ENCODE data around the gene SGSH. TPM values are rescaled to one million over a fixed set of nuclear protein-coding genes. Genes with fewer than 3 reads are reported as not detected.

The SGSH gene
- total RNA-seq, 1 experiment from 2014 or later, result 42.8 TPM

- H3K36me3 Mint-ChIP-seq (ENCODE audit: insufficient read depth, unreplicated experiment), result no peaks in the 10 kb centered on the region
- intact Hi-C loops (cut with micrococcal nuclease; ENCODE audit: unreplicated experiment), result no loop called here
- CTCF ChIA-PET, result no interaction called here
- POLR2A ChIA-PET, result no interaction called here
- no TSS peak for BruUV-seq (replicated peaks)
- no peaks in the 10 kb centered on the region for H3K27me3 Mint-ChIP-seq (ENCODE audit: insufficient read depth, unreplicated experiment)
- H3K4me1 ChIP-seq, result no peaks in the 10 kb centered on the region
- no peaks in the 10 kb centered on the region for H3K36me3 ChIP-seq (ENCODE audit: control insufficient read depth, insufficient read depth, low read length)
- H3K4me1 Mint-ChIP-seq (ENCODE audit: low read depth, unreplicated experiment), result no peaks in the 10 kb centered on the region
- DNase-seq, result no peak
- no peaks in the 10 kb centered on the region for H3K9me3 Mint-ChIP-seq (ENCODE audit: unreplicated experiment)
- no peaks in the 10 kb centered on the region for H3K27me3 ChIP-seq (replicated peaks; ENCODE audit: control insufficient read depth, insufficient read depth, low read length)
- no peak overlapping the region for H3K4me3 ChIP-seq (ENCODE audit: low read depth, low read length)
- no peak for TF ChIP-seq CTCF (IDR thresholded peaks at IDR 0.05; ENCODE audit: insufficient read depth in 1 of 2, low read depth in 1 of 2, low read length in 1 of 2, severe bottlenecking in 1 of 2, unreplicated experiment in 1 of 2)
- H3K9me3 ChIP-seq, result no peaks in the 10 kb centered on the region
- no peak overlapping the region for H3K4me3 Mint-ChIP-seq (ENCODE audit: unreplicated experiment)
- H3K27ac Mint-ChIP-seq (ENCODE audit: unreplicated experiment), result no peak overlapping the region
Measured at GRCh38 chr17:80185968-80186367, 34.2 kb downstream of the SGSH start.

DNA sequence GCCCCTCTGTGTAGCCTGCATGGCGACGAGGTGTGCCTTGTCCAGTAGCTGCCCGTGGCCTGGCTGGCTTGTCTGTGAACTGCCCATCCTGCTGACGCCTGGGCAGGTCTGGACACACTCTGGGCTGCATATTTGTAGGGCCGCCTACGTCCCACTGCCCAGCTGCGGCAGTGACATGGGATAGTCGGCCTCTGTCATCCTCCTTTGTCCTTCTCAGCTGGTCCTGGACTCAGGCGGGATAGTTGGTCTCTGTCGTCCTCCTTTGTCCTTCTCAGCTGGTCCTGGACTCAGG lies 35.8 kb downstream of the SGSH start:
- DNase-seq, result no peak
- intact Hi-C loops (cut with micrococcal nuclease; ENCODE audit: unreplicated experiment), result no loop called here
- no TSS peak for BruUV-seq (replicated peaks)
- no peaks in the 10 kb centered on the region for H3K4me1 ChIP-seq
- Mint-ChIP-seq H3K4me1 (ENCODE audit: low read depth, unreplicated experiment) (no peaks in the 10 kb centered on the region), H3K27me3 (ENCODE audit: insufficient read depth, unreplicated experiment) (no peaks in the 10 kb centered on the region), H3K27ac (ENCODE audit: unreplicated experiment) (no peak overlapping the region), H3K9me3 (ENCODE audit: unreplicated experiment) (no peaks in the 10 kb centered on the region), H3K36me3 (ENCODE audit: insufficient read depth, unreplicated experiment) (no peaks in the 10 kb centered on the region), H3K4me3 (ENCODE audit: unreplicated experiment) (no peak overlapping the region)
- no peaks in the 10 kb centered on the region for H3K36me3 ChIP-seq (ENCODE audit: control insufficient read depth, insufficient read depth, low read length)
- no peak overlapping the region for H3K4me3 ChIP-seq (ENCODE audit: low read depth, low read length)
- no peaks in the 10 kb centered on the region for H3K9me3 ChIP-seq
- TF ChIP-seq CTCF (IDR thresholded peaks at IDR 0.05; ENCODE audit: insufficient read depth in 1 of 2, low read depth in 1 of 2, low read length in 1 of 2, severe bottlenecking in 1 of 2, unreplicated experiment in 1 of 2), result no peak
- ChIA-PET POLR2A (interaction anchor here (0.6 kb wide), 1 partner anchor 15 kb away, joined by 8 read pairs; no protein-coding TSS in a partner anchor), CTCF (interaction anchor here (0.5 to 0.6 kb wide), 2 partner anchors 15 to 92 kb away, joined by 3 to 4 read pairs; no protein-coding TSS in a partner anchor)
- no peaks in the 10 kb centered on the region for H3K27me3 ChIP-seq (replicated peaks; ENCODE audit: control insufficient read depth, insufficient read depth, low read length)

- H3K4me1 ChIP-seq, result no peaks in the 10 kb centered on the region
- Mint-ChIP-seq H3K27ac (ENCODE audit: unreplicated experiment) (no peak overlapping the region), H3K4me1 (ENCODE audit: low read depth, unreplicated experiment) (no peaks in the 10 kb centered on the region), H3K9me3 (ENCODE audit: unreplicated experiment) (no peaks in the 10 kb centered on the region), H3K36me3 (ENCODE audit: insufficient read depth, unreplicated experiment) (no peaks in the 10 kb centered on the region), H3K4me3 (ENCODE audit: unreplicated experiment) (no peak overlapping the region), H3K27me3 (ENCODE audit: insufficient read depth, unreplicated experiment) (no peaks in the 10 kb centered on the region)
- intact Hi-C loops (cut with micrococcal nuclease; ENCODE audit: unreplicated experiment), result no loop called here
- POLR2A ChIA-PET, result interaction anchor here (0.6 kb wide), 1 partner anchor 15 kb away, joined by 8 read pairs; no protein-coding TSS in a partner anchor
- CTCF ChIA-PET, result interaction anchor here (0.5 to 1.1 kb wide), 3 partner anchors 12 to 91 kb away, joined by 3 to 4 read pairs (median 3); no protein-coding TSS in a partner anchor
- no peaks in the 10 kb centered on the region for H3K9me3 ChIP-seq
- no peaks in the 10 kb centered on the region for H3K27me3 ChIP-seq (replicated peaks; ENCODE audit: control insufficient read depth, insufficient read depth, low read length)
- H3K36me3 ChIP-seq (ENCODE audit: control insufficient read depth, insufficient read depth, low read length), result no peaks in the 10 kb centered on the region
- BruUV-seq (replicated peaks), result no TSS peak
- no peak for DNase-seq
- TF ChIP-seq CTCF (IDR thresholded peaks at IDR 0.05; ENCODE audit: insufficient read depth in 1 of 2, low read depth in 1 of 2, low read length in 1 of 2, severe bottlenecking in 1 of 2, unreplicated experiment in 1 of 2), result no peak
- H3K4me3 ChIP-seq (ENCODE audit: low read depth, low read length), result no peak overlapping the region
Measured at GRCh38 chr17:80183581-80184422, 36.3 kb downstream of the SGSH start.

Data from Caco-2 (cell line).